Measurements from ENCODE around the gene SCG5.

SCG5 gene

GRCh38 chr15:32687556-32687955, 46.0 kb downstream of the SCG5 start:
- Histone ChIP-seq H4K20me1 (ENCODE audit: insufficient read depth, low read length) (no peaks in the 10 kb centered on the region), H3K9ac (ENCODE audit: low read length) (no peak overlapping the region), H3K4me3 (ENCODE audit: low read depth, low read length, poor library complexity, severe bottlenecking) (no peak overlapping the region), H3K9me3 (ENCODE audit: low read length) (no peaks in the 10 kb centered on the region), H3K36me3 (ENCODE audit: insufficient read depth, low read length) (no peaks in the 10 kb centered on the region), H2AFZ (ENCODE audit: low read length) (no peak overlapping the region), H3F3A (ENCODE audit: insufficient read depth, low read length) (no peaks in the 10 kb centered on the region), H3K27me3 (ENCODE audit: insufficient read depth, low read length) (no peaks in the 10 kb centered on the region), H3K4me1 (ENCODE audit: insufficient read depth, low read length, severe bottlenecking) (no peaks in the 10 kb centered on the region), H3K79me2 (ENCODE audit: insufficient read depth, low read length) (no peaks in the 10 kb centered on the region), H3K4me2 (ENCODE audit: low read length) (no peak overlapping the region), H3K9me2 (ENCODE audit: low read depth, low read length) (no peaks in the 10 kb centered on the region), H3K27ac (ENCODE audit: low read depth, low read length, poor library complexity, severe bottlenecking) (no peak overlapping the region)
- no peak for TF ChIP-seq EZH2 (IDR thresholded peaks at IDR 0.05; ENCODE audit: borderline replicate concordance, low read length)
- no peak for TF ChIP-seq CTCF (IDR thresholded peaks at IDR 0.05; ENCODE audit: low read length)

GRCh38 chr15:32688151-32688639, 46.7 kb downstream of the SCG5 start:
- no peak overlapping the region for H3K9ac ChIP-seq (ENCODE audit: low read length)

GRCh38 chr15:32690941-32691688, 49.6 kb downstream of the SCG5 start:
- no peaks in the 10 kb centered on the region for H3K9me2 ChIP-seq (ENCODE audit: low read depth, low read length)
- H3F3A ChIP-seq (ENCODE audit: insufficient read depth, low read length) = no peaks in the 10 kb centered on the region
- H3K4me3 ChIP-seq (ENCODE audit: low read depth, low read length, poor library complexity, severe bottlenecking) = no peak overlapping the region
- H3K36me3 ChIP-seq (ENCODE audit: insufficient read depth, low read length) = no peaks in the 10 kb centered on the region
- H4K20me1 ChIP-seq (ENCODE audit: insufficient read depth, low read length) = no peaks in the 10 kb centered on the region
- no peaks in the 10 kb centered on the region for H3K79me2 ChIP-seq (ENCODE audit: insufficient read depth, low read length)
- H3K9me3 ChIP-seq (ENCODE audit: low read length) = no peaks in the 10 kb centered on the region
- no peak overlapping the region for H3K27ac ChIP-seq (ENCODE audit: low read depth, low read length, poor library complexity, severe bottlenecking)
- no peaks in the 10 kb centered on the region for H3K27me3 ChIP-seq (ENCODE audit: insufficient read depth, low read length)
- TF ChIP-seq CTCF (IDR thresholded peaks at IDR 0.05; ENCODE audit: low read length) (no peak), EZH2 (IDR thresholded peaks at IDR 0.05; ENCODE audit: borderline replicate concordance, low read length) (no peak)
- no peak overlapping the region for H2AFZ ChIP-seq (ENCODE audit: low read length)
- no peak overlapping the region for H3K4me2 ChIP-seq (ENCODE audit: low read length)
- no peak overlapping the region for H3K9ac ChIP-seq (ENCODE audit: low read length)
- H3K4me1 ChIP-seq (ENCODE audit: insufficient read depth, low read length, severe bottlenecking) = no peaks in the 10 kb centered on the region

More at GRCh38 chr15:32688151-32688639, 46.7 kb downstream of the SCG5 start:
- Histone ChIP-seq H4K20me1 (ENCODE audit: insufficient read depth, low read length) (no peaks in the 10 kb centered on the region), H3K4me3 (ENCODE audit: low read depth, low read length, poor library complexity, severe bottlenecking) (no peak overlapping the region), H3K27ac (ENCODE audit: low read depth, low read length, poor library complexity, severe bottlenecking) (no peak overlapping the region), H3K36me3 (ENCODE audit: insufficient read depth, low read length) (no peaks in the 10 kb centered on the region), H2AFZ (ENCODE audit: low read length) (no peak overlapping the region), H3K9me2 (ENCODE audit: low read depth, low read length) (no peaks in the 10 kb centered on the region), H3K27me3 (ENCODE audit: insufficient read depth, low read length) (no peaks in the 10 kb centered on the region), H3K4me1 (ENCODE audit: insufficient read depth, low read length, severe bottlenecking) (no peaks in the 10 kb centered on the region), H3F3A (ENCODE audit: insufficient read depth, low read length) (no peaks in the 10 kb centered on the region), H3K9me3 (ENCODE audit: low read length) (no peaks in the 10 kb centered on the region), H3K79me2 (ENCODE audit: insufficient read depth, low read length) (no peaks in the 10 kb centered on the region), H3K4me2 (ENCODE audit: low read length) (no peak overlapping the region)
- no peak for TF ChIP-seq EZH2 (IDR thresholded peaks at IDR 0.05; ENCODE audit: borderline replicate concordance, low read length)
- TF ChIP-seq CTCF (IDR thresholded peaks at IDR 0.05; ENCODE audit: low read length) = no peak

Measured in OCI-LY1 (cell line).